SK-N-SH treated with all-trans-retinoic acid at 6 μM for 48 hours (cell line): Measurements from ENCODE around the gene COPS9.

Experiments used
- ATAC-seq: fragments of 200-7000 bp; cut with Tn5 transposase; 3 replicates; pipeline ENCODE4 v1.9.1; 2020; ENCODE audit warnings: mild to moderate bottlenecking, moderate library complexity
- ARNTL ChIP-seq: fragments of 450-650 bp; formaldehyde crosslinking; IDR thresholded peaks from 2 replicates; pipeline ENCODE4 v1.5.0; 2020; ENCODE audit warnings: low read depth, mild to moderate bottlenecking, moderate library complexity, borderline replicate concordance
- BACH2 ChIP-seq: fragments of 250-450 bp; sonication (Bioruptor Pico); IDR thresholded peaks from 2 replicates; pipeline ENCODE4 v1.9.0; 2021; ENCODE audit warnings: mild to moderate bottlenecking, borderline replicate concordance
- ESRRG ChIP-seq: fragments of 250-450 bp; sonication (Bioruptor Pico); IDR thresholded peaks from 2 replicates; pipeline ENCODE4 v1.6.1; 2021; ENCODE audit warnings: mild to moderate bottlenecking
- GLIS3 ChIP-seq: fragments of 250-450 bp; sonication (Bioruptor Pico); IDR thresholded peaks from 2 replicates; pipeline ENCODE4 v1.5.0; 2020; ENCODE audit warnings: mild to moderate bottlenecking, moderate library complexity
- ISL1 ChIP-seq: fragments of 250-450 bp; sonication (Bioruptor Pico); IDR thresholded peaks from 2 replicates; pipeline ENCODE4 v2.1.2; 2022; ENCODE audit warnings: mild to moderate bottlenecking, moderate library complexity
- OSR1 ChIP-seq: fragments of 250-450 bp; sonication (Bioruptor Pico); IDR thresholded peaks from 2 replicates; pipeline ENCODE4 v1.8.0; 2022; ENCODE audit warnings: moderate library complexity, mild to moderate bottlenecking, inconsistent platforms
- PPARA ChIP-seq: fragments of 250-450 bp; sonication (Bioruptor Pico); IDR thresholded peaks from 2 replicates; pipeline ENCODE4 v1.5.0; 2020; ENCODE audit warnings: mild to moderate bottlenecking, borderline replicate concordance
- RARB ChIP-seq: fragments of 250-450 bp; sonication (Bioruptor Pico); IDR thresholded peaks from 2 replicates; pipeline ENCODE4 v1.8.0; 2021; ENCODE audit warnings: mild to moderate bottlenecking, moderate library complexity
- SNAI2 ChIP-seq: fragments of 250-450 bp; sonication (Bioruptor Pico); IDR thresholded peaks from 2 replicates; pipeline ENCODE4 v1.5.0; 2020; ENCODE audit warnings: mild to moderate bottlenecking, moderate library complexity
- TCF4 ChIP-seq: fragments of 250-450 bp; sonication (Bioruptor Pico); IDR thresholded peaks from 2 replicates; pipeline ENCODE4 v1.8.0; 2021; ENCODE audit warnings: mild to moderate bottlenecking, moderate library complexity, borderline replicate concordance
- TOX ChIP-seq: fragments of 250-450 bp; sonication (Bioruptor Pico); IDR thresholded peaks from 2 replicates; pipeline ENCODE4 v1.8.0; 2021; ENCODE audit warnings: mild to moderate bottlenecking, moderate library complexity, borderline replicate concordance
- ZC3H10 ChIP-seq: fragments of 250-450 bp; sonication (Bioruptor Pico); IDR thresholded peaks from 2 replicates; pipeline ENCODE4 v1.5.1; 2021; ENCODE audit warnings: mild to moderate bottlenecking, moderate library complexity
- ZFP3 ChIP-seq: fragments of 250-450 bp; sonication (Bioruptor Pico); IDR thresholded peaks from 2 replicates; pipeline ENCODE4 v1.5.0; 2020; ENCODE audit warnings: mild to moderate bottlenecking, moderate library complexity
- ZFP30 ChIP-seq: fragments of 450-650 bp; formaldehyde crosslinking; IDR thresholded peaks from 2 replicates; pipeline ENCODE4 v1.5.0; 2022; ENCODE audit warnings: mild to moderate bottlenecking, moderate library complexity
- ZNF565 ChIP-seq: fragments of 450-650 bp; formaldehyde crosslinking; conservative IDR thresholded peaks from 2 replicates; pipeline ENCODE4 v1.5.0; 2020; ENCODE audit warnings: low read depth, mild to moderate bottlenecking, moderate library complexity
- ZNF70 ChIP-seq: fragments of 450-650 bp; formaldehyde crosslinking; IDR thresholded peaks from 2 replicates; pipeline ENCODE4 v1.5.0; 2020; ENCODE audit warnings: mild to moderate bottlenecking, moderate library complexity
- ZNF8 ChIP-seq: fragments of 450-650 bp; formaldehyde crosslinking; IDR thresholded peaks from 2 replicates; pipeline ENCODE4 v1.5.0; 2020; ENCODE audit warnings: mild to moderate bottlenecking, moderate library complexity
- TF ChIP-seq, protein P1 (sequence below): fragments of 250-450 bp; sonication (Bioruptor Pico); IDR thresholded peaks from 2 replicates; pipeline ENCODE4 v1.8.0; 2020; ENCODE audit warnings: mild to moderate bottlenecking, moderate library complexity, borderline replicate concordance
- TF ChIP-seq, protein P2 (sequence below): fragments of 250-450 bp; sonication (Bioruptor Pico); IDR thresholded peaks from 2 replicates; pipeline ENCODE4 v1.5.1; 2021; ENCODE audit warnings: mild to moderate bottlenecking, moderate library complexity
- TF ChIP-seq, protein P3 (sequence below): fragments of 250-450 bp; sonication (Bioruptor Pico); IDR thresholded peaks from 2 replicates; pipeline ENCODE4 v1.8.0; 2021; ENCODE audit warnings: low read depth, mild to moderate bottlenecking, moderate library complexity, borderline replicate concordance
- TF ChIP-seq, protein P4 (sequence below): fragments of 250-450 bp; sonication (Bioruptor Pico); IDR thresholded peaks from 2 replicates; pipeline ENCODE4 v1.5.1; 2020; ENCODE audit warnings: low read depth, mild to moderate bottlenecking, moderate library complexity

COPS9 gene

DNA sequence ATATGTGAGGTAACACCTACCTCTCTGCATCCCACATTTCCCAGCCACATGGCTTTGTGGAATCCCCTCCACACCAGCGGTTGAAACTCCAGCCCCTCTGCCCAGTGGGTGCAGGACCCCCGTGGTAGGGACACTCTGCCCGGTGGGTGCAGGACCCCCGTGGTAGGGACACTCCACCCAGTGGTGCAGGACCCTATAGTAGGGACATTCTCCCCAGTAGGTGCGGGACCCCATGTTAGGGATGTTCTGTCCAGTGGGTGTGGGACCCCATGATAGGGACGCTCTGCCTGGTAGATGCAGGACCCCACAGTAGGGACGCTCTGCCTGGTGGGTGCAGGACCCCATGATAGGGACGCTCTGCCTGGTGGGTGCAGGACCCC lies 11.5 kb downstream of the COPS9 start (continued):
- TF ChIP-seq, protein P1, sequence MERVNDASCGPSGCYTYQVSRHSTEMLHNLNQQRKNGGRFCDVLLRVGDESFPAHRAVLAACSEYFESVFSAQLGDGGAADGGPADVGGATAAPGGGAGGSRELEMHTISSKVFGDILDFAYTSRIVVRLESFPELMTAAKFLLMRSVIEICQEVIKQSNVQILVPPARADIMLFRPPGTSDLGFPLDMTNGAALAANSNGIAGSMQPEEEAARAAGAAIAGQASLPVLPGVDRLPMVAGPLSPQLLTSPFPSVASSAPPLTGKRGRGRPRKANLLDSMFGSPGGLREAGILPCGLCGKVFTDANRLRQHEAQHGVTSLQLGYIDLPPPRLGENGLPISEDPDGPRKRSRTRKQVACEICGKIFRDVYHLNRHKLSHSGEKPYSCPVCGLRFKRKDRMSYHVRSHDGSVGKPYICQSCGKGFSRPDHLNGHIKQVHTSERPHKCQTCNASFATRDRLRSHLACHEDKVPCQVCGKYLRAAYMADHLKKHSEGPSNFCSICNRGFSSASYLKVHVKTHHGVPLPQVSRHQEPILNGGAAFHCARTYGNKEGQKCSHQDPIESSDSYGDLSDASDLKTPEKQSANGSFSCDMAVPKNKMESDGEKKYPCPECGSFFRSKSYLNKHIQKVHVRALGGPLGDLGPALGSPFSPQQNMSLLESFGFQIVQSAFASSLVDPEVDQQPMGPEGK (CRISPR knock-in tag) = no peak
- TF ChIP-seq ZNF70 (no peak), OSR1 (no peak), BACH2 (CRISPR knock-in tag) (no peak), ARNTL (CRISPR knock-in tag) (no peak), ZC3H10 (CRISPR knock-in tag) (no peak)

DNA sequence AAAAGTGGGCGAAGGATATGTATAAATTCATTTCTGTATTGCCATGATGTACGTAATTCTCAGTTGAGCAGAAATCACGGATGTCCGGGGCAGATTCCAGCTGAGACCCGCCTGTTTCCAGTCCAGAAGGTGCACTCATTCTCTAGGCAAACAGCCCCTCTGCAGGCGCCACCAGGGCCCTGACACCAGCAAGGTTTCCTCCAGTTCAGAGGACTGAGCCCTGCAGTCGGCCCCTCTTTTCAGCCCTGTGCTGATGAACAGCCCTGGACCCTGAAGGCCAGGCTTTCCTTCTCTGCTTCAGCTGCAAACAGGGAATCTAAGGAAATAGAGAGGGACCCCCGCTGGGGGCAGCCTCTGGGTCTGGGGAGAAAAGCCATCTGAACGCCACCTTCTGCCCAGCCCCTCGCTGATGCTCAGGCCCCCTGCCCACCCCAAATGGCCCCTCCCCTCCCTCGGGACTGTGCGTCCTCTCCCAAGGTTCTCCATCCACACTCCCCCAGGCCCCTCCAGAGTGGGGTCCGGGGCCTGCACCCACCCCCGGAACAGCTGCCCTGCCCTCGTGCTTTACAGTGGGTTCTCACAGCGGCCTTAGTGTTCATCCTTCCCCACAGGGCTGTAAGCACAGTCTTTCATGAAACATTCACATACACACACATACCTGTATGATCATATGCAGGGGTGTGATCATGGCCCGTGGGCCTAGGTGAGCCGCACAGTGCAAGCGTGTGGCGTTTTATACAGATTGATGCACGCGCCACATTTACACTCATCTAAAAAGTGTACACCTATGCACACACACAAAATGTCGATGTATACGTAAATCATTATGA lies 12.1 kb downstream of the COPS9 start:
- TF ChIP-seq OSR1 = no peak
- TF ChIP-seq ZNF8 (CRISPR knock-in tag) = no peak
- TF ChIP-seq TCF4 (CRISPR knock-in tag) = no peak
- TF ChIP-seq, protein P2, sequence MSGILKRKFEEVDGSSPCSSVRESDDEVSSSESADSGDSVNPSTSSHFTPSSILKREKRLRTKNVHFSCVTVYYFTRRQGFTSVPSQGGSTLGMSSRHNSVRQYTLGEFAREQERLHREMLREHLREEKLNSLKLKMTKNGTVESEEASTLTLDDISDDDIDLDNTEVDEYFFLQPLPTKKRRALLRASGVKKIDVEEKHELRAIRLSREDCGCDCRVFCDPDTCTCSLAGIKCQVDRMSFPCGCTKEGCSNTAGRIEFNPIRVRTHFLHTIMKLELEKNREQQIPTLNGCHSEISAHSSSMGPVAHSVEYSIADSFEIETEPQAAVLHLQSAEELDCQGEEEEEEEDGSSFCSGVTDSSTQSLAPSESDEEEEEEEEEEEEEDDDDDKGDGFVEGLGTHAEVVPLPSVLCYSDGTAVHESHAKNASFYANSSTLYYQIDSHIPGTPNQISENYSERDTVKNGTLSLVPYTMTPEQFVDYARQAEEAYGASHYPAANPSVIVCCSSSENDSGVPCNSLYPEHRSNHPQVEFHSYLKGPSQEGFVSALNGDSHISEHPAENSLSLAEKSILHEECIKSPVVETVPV = no peak
- TF ChIP-seq ZFP3 (CRISPR knock-in tag) = no peak
- TF ChIP-seq ESRRG (CRISPR knock-in tag) = no peak
- no peak for TF ChIP-seq ZFP30 (CRISPR knock-in tag)
- no peak for TF ChIP-seq ISL1 (CRISPR knock-in tag)
- TF ChIP-seq BACH2 (CRISPR knock-in tag) = no peak
- no peak for TF ChIP-seq RARB (CRISPR knock-in tag)
- no peak for TF ChIP-seq SNAI2 (CRISPR knock-in tag)
- no peak for TF ChIP-seq ZC3H10 (CRISPR knock-in tag)
- TF ChIP-seq ZNF565 = no peak
- no peak for TF ChIP-seq TOX (CRISPR knock-in tag)
- TF ChIP-seq, protein P3, sequence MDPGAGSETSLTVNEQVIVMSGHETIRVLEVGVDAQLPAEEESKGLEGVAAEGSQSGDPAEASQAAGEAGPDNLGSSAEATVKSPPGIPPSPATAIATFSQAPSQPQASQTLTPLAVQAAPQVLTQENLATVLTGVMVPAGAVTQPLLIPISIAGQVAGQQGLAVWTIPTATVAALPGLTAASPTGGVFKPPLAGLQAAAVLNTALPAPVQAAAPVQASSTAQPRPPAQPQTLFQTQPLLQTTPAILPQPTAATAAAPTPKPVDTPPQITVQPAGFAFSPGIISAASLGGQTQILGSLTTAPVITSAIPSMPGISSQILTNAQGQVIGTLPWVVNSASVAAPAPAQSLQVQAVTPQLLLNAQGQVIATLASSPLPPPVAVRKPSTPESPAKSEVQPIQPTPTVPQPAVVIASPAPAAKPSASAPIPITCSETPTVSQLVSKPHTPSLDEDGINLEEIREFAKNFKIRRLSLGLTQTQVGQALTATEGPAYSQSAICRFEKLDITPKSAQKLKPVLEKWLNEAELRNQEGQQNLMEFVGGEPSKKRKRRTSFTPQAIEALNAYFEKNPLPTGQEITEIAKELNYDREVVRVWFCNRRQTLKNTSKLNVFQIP (CRISPR knock-in tag) = no peak
- no peak for TF ChIP-seq GLIS3 (CRISPR knock-in tag)
- no peak for TF ChIP-seq PPARA (CRISPR knock-in tag)
- TF ChIP-seq ARNTL (CRISPR knock-in tag) = no peak
- TF ChIP-seq, protein P4, sequence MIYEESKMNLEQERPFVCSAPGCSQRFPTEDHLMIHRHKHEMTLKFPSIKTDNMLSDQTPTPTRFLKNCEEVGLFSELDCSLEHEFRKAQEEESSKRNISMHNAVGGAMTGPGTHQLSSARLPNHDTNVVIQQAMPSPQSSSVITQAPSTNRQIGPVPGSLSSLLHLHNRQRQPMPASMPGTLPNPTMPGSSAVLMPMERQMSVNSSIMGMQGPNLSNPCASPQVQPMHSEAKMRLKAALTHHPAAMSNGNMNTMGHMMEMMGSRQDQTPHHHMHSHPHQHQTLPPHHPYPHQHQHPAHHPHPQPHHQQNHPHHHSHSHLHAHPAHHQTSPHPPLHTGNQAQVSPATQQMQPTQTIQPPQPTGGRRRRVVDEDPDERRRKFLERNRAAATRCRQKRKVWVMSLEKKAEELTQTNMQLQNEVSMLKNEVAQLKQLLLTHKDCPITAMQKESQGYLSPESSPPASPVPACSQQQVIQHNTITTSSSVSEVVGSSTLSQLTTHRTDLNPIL (CRISPR knock-in tag) = no peak
- TF ChIP-seq, all 23 proteins: peak for 0
- no peak for ATAC-seq

DNA sequence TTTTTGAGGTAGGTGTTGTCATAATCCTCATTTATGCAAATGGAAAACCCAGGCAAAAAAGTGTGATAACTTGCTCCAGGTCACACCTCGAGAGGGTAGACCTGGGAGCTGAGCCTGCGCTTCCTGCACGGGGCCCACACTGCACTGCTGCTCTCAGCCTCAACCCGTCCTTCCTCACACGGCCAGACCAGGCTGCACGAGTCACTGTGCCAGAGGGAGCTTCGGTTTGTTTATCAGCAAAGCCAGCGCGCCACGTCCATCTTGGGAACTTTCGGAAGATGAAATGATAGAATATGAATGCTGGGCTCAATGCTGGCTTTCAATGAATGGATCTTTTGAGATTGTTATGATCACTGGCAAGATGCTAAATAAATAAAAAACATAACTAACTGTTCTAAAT lies 14.4 kb downstream of the COPS9 start:
- TF ChIP-seq, protein P4 (CRISPR knock-in tag) = no peak
- no peak for TF ChIP-seq ZFP30 (CRISPR knock-in tag)
- ATAC-seq = 0 out of 3 replicates have a peak, but pooled peaks have one; percentile 33

DNA sequence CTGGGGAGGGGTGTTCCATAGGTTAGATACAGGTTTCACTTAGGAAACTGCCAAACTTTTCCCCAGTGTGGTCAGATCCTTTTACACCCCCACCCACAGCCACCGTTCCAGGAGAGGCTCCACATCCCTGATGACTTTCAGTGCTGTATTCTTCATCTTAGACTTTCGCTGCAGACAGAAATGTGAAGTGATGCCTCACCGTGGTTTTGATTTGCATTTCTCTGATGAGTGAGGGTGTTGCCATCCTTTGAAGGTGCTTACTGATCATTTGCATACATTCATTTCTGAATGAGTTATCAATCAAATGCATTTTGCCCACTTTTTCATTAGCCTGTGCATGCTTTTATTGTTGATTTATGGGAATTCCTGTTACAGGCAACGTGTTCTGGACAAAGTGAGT lies 14.9 kb downstream of the COPS9 start:
- ATAC-seq = no peak
- TF ChIP-seq, protein P3 (CRISPR knock-in tag) = no peak
- no peak for TF ChIP-seq ZFP3 (CRISPR knock-in tag)
- TF ChIP-seq, protein P1 (CRISPR knock-in tag) = no peak
- TF ChIP-seq SNAI2 (CRISPR knock-in tag) = no peak
- TF ChIP-seq, protein P4 (CRISPR knock-in tag) = no peak
- no peak for TF ChIP-seq ZNF565
